ENCODE data around the gene CTLA4. TPM values are rescaled to one million over a fixed set of nuclear protein-coding genes. Genes with fewer than 3 reads are reported as not detected.

CTLA4 gene
- total RNA-seq, 1 experiment from 2014 or later: not detected

GRCh38 chr2:203918264-203918663, 50.7 kb downstream of the CTLA4 start:
- no TSS peak for BruUV-seq (replicated peaks)
- TF ChIP-seq CTCF (IDR thresholded peaks at IDR 0.05; ENCODE audit: unreplicated experiment): no peak
- DNase-seq (ENCODE audit: unreplicated experiment): no peak
- Mint-ChIP-seq H3K36me3 (ENCODE audit: insufficient read depth, unreplicated experiment) (no peaks in the 10 kb centered on the region), H3K27ac (ENCODE audit: low read depth, unreplicated experiment) (no peak overlapping the region), H3K27me3 (ENCODE audit: insufficient read depth, unreplicated experiment) (peaks cover 46% of the 10 kb centered on the region), H3K4me1 (ENCODE audit: insufficient read depth, unreplicated experiment) (no peaks in the 10 kb centered on the region), H3K9me3 (ENCODE audit: unreplicated experiment) (no peaks in the 10 kb centered on the region), H3K4me3 (ENCODE audit: unreplicated experiment) (no peak overlapping the region)
- CTCF ChIA-PET: interaction anchor here (0.6 to 1.4 kb wide), 6 partner anchors 9 to 490 kb away, joined by 3 to 5 read pairs (median 3); no protein-coding TSS in a partner anchor
- intact Hi-C loops (cut with micrococcal nuclease): no loop called here
- POLR2A ChIA-PET: no interaction called here

GRCh38 chr2:203918839-203919238, 51.3 kb downstream of the CTLA4 start:
- intact Hi-C loops (cut with micrococcal nuclease): no loop called here

More at GRCh38 chr2:203918839-203919238, 51.3 kb downstream of the CTLA4 start:
- no peak for DNase-seq (ENCODE audit: unreplicated experiment)
- Mint-ChIP-seq H3K4me1 (ENCODE audit: insufficient read depth, unreplicated experiment) (no peaks in the 10 kb centered on the region), H3K27ac (ENCODE audit: low read depth, unreplicated experiment) (no peak overlapping the region), H3K9me3 (ENCODE audit: unreplicated experiment) (no peaks in the 10 kb centered on the region), H3K27me3 (ENCODE audit: insufficient read depth, unreplicated experiment) (peaks cover 44% of the 10 kb centered on the region), H3K36me3 (ENCODE audit: insufficient read depth, unreplicated experiment) (no peaks in the 10 kb centered on the region), H3K4me3 (ENCODE audit: unreplicated experiment) (no peak overlapping the region)
- no TSS peak for BruUV-seq (replicated peaks)
- no peak for TF ChIP-seq CTCF (IDR thresholded peaks at IDR 0.05; ENCODE audit: unreplicated experiment)
- ChIA-PET CTCF (interaction anchor here (0.6 to 1.4 kb wide), 6 partner anchors 9 to 490 kb away, joined by 3 to 5 read pairs (median 3); no protein-coding TSS in a partner anchor), POLR2A (no interaction called here)

Other genes with a start within 250 kb of the CTLA4 start
- not detected in 2 replicates for gene CD28, start 161.1 kb upstream of the CTLA4 start, total RNA-seq (2022)
- gene ICOS, start 69.0 kb downstream of the CTLA4 start, total RNA-seq (2022): not detected in 2 replicates

Data from MCF 10A (cell line).